WTC11 (cell line): ENCODE results near the gene TMEM62. TPM values are rescaled to one million over a fixed set of nuclear protein-coding genes. Genes with fewer than 3 reads are reported as not detected.

Source experiments
- ATAC-seq: fragments of 200-7000 bp; cut with Tn5 transposase; 2 replicates; pipeline ENCODE4 v1.10.0; 2021; ENCODE audit warnings: mild to moderate bottlenecking, moderate library complexity
- CTCF ChIA-PET: fragments of 300-600 bp; sonication (Branson Sonifier 250); formaldehyde crosslinking; loops from one replicate; lab custom pipeline; 2021; ENCODE audit warnings: antibody characterized with exemption; lab: Charles Lee
- POLR2A ChIA-PET: fragments of 350-600 bp; sonication (Branson Sonifier 250); formaldehyde crosslinking; loops from one replicate; lab custom pipeline; 2021; ENCODE audit warnings: antibody characterized with exemption; lab: Charles Lee
- DNase-seq: peaks from one replicate; pipeline ENCODE4 v3.0.0; 2021; ENCODE audit warnings: low spot score
- H3K27ac Mint-ChIP-seq: 2 replicates; pipeline ENCODE4 v1.8.0; 2021; ENCODE audit warnings: mixed read lengths
- H3K27me3 Mint-ChIP-seq: 2 replicates; pipeline ENCODE4 v1.8.0; 2021; ENCODE audit warnings: low read depth, mild to moderate bottlenecking, moderate library complexity, mixed read lengths
- H3K36me3 Mint-ChIP-seq: 2 replicates; pipeline ENCODE4 v1.8.0; 2021; ENCODE audit warnings: mixed read lengths
- H3K4me1 Mint-ChIP-seq: 2 replicates; pipeline ENCODE4 v1.8.0; 2022; ENCODE audit warnings: mixed read lengths
- H3K4me3 Mint-ChIP-seq: 2 replicates; pipeline ENCODE4 v1.8.0; 2021; ENCODE audit warnings: mild to moderate bottlenecking, moderate library complexity, mixed read lengths
- H3K9me3 Mint-ChIP-seq: 2 replicates; pipeline ENCODE4 v1.8.0; 2021; ENCODE audit warnings: mixed read lengths
- ATF1 ChIP-seq: sonication (generic); formaldehyde crosslinking; IDR thresholded peaks from 2 replicates; pipeline ENCODE4 v1.8.1; 2023; ENCODE audit warnings: mild to moderate bottlenecking, moderate library complexity, missing genetic modification reagents
- CREB1 ChIP-seq: sonication (generic); formaldehyde crosslinking; IDR thresholded peaks from 2 replicates; pipeline ENCODE4 v1.8.0; 2023; ENCODE audit warnings: mild to moderate bottlenecking, missing genetic modification reagents
- ELF4 ChIP-seq: sonication (generic); formaldehyde crosslinking; IDR thresholded peaks from 2 replicates; pipeline ENCODE4 v1.8.1; 2022; ENCODE audit warnings: low read depth, mild to moderate bottlenecking, moderate library complexity, missing genetic modification reagents
- ESRRA ChIP-seq: sonication (generic); formaldehyde crosslinking; IDR thresholded peaks from 2 replicates; pipeline ENCODE4 v1.8.1; 2022; ENCODE audit warnings: mild to moderate bottlenecking, missing genetic modification reagents, borderline replicate concordance
- ETV6 ChIP-seq: sonication (generic); formaldehyde crosslinking; IDR thresholded peaks from 2 replicates; pipeline ENCODE4 v1.8.1; 2022; ENCODE audit warnings: mild to moderate bottlenecking, missing genetic modification reagents
- GTF2I ChIP-seq: fragments of 250-450 bp; sonication (Bioruptor Pico); conservative IDR thresholded peaks from 2 replicates; pipeline ENCODE4 v1.4.0; 2021; ENCODE audit warnings: mild to moderate bottlenecking
- HMGA2 ChIP-seq: fragments of 250-450 bp; sonication (Bioruptor Pico); IDR thresholded peaks from 2 replicates; pipeline ENCODE4 v1.4.0; 2021; ENCODE audit warnings: mild to moderate bottlenecking, moderate library complexity
- IRF2 ChIP-seq: sonication (generic); formaldehyde crosslinking; IDR thresholded peaks from 2 replicates; pipeline ENCODE4 v1.8.0; 2022; ENCODE audit warnings: low read depth, missing genetic modification reagents, borderline replicate concordance
- JUN ChIP-seq: sonication (generic); formaldehyde crosslinking; IDR thresholded peaks from 2 replicates; pipeline ENCODE4 v1.8.0; 2023; ENCODE audit warnings: mild to moderate bottlenecking, missing genetic modification reagents
- SOX15 ChIP-seq: fragments of 250-450 bp; sonication (Bioruptor Pico); IDR thresholded peaks from 2 replicates; pipeline ENCODE4 v1.9.0; 2021; ENCODE audit warnings: mild to moderate bottlenecking
- TCF7 ChIP-seq: sonication (generic); formaldehyde crosslinking; IDR thresholded peaks from 2 replicates; pipeline ENCODE4 v1.8.0; 2022; ENCODE audit warnings: mild to moderate bottlenecking, low read depth, missing genetic modification reagents, moderate library complexity
- ZNF232 ChIP-seq: sonication (generic); formaldehyde crosslinking; IDR thresholded peaks from 2 replicates; pipeline ENCODE4 v1.8.0; 2022; ENCODE audit warnings: mild to moderate bottlenecking, missing genetic modification reagents
- ZNF263 ChIP-seq: sonication (generic); formaldehyde crosslinking; IDR thresholded peaks from 2 replicates; pipeline ENCODE4 v1.8.1; 2022; ENCODE audit warnings: low read depth, mild to moderate bottlenecking, moderate library complexity, missing genetic modification reagents
- ZNF416 ChIP-seq: fragments of 250-450 bp; sonication (Bioruptor Pico); IDR thresholded peaks from 2 replicates; pipeline ENCODE4 v1.9.0; 2021; ENCODE audit warnings: mild to moderate bottlenecking, inconsistent platforms
- ZNF671 ChIP-seq: fragments of 250-450 bp; sonication (Bioruptor Pico); IDR thresholded peaks from 2 replicates; pipeline ENCODE4 v1.8.0; 2021; ENCODE audit warnings: mild to moderate bottlenecking
- total RNA-seq: library from RNA; stranded (reverse); gene quantifications from 3 replicates; pipeline ENCODE4 v1.2.3, GENCODE V29; 2021
- TF ChIP-seq, protein P1 (sequence below): sonication (generic); formaldehyde crosslinking; conservative IDR thresholded peaks from 2 replicates; pipeline ENCODE4 v1.8.1; 2023; ENCODE audit warnings: mild to moderate bottlenecking, low read depth, missing genetic modification reagents, moderate library complexity
- TF ChIP-seq, protein P2 (sequence below): fragments of 250-450 bp; sonication (Bioruptor Pico); IDR thresholded peaks from 2 replicates; pipeline ENCODE4 v1.9.0; 2021; ENCODE audit warnings: mild to moderate bottlenecking, borderline replicate concordance
- TF ChIP-seq, protein P3 (sequence below): sonication (generic); formaldehyde crosslinking; IDR thresholded peaks from 2 replicates; pipeline ENCODE4 v1.8.0; 2022; ENCODE audit warnings: mild to moderate bottlenecking, missing genetic modification reagents

TMEM62 gene
- total RNA-seq, 1 experiment from 2014 or later: 5.6 TPM

DNA sequence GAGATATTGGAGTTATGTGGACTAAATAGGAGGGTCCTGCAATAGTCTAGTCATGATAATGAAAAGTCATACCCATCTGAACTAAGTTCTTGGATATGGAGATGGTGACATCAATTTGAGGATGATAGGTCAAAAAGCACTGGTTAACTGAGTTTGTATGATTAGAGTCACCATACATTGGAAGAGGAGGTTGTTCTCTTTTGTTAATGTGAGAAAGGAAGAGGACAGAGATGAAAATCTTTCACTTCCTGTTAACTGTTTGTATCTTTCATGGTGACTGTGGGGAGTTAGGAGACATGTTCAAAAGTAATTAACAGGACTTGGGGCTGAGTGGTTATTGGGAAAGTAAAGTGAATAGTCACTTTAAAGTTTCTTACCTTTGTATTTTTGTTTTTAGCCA is 11.1 kb downstream of the TMEM62 start:
- no peak for DNase-seq
- no peak for ATAC-seq
- Mint-ChIP-seq H3K27me3 (no peaks in the 10 kb centered on the region), H3K9me3 (peaks cover 9% of the 10 kb centered on the region), H3K36me3 (peaks cover 15% of the 10 kb centered on the region), H3K27ac (no peak overlapping the region), H3K4me1 (peaks cover 4% of the 10 kb centered on the region), H3K4me3 (no peak overlapping the region)
- POLR2A ChIA-PET: no interaction called here
- no peak for TF ChIP-seq CREB1 (CRISPR knock-in tag)
- TF ChIP-seq, protein P1, sequence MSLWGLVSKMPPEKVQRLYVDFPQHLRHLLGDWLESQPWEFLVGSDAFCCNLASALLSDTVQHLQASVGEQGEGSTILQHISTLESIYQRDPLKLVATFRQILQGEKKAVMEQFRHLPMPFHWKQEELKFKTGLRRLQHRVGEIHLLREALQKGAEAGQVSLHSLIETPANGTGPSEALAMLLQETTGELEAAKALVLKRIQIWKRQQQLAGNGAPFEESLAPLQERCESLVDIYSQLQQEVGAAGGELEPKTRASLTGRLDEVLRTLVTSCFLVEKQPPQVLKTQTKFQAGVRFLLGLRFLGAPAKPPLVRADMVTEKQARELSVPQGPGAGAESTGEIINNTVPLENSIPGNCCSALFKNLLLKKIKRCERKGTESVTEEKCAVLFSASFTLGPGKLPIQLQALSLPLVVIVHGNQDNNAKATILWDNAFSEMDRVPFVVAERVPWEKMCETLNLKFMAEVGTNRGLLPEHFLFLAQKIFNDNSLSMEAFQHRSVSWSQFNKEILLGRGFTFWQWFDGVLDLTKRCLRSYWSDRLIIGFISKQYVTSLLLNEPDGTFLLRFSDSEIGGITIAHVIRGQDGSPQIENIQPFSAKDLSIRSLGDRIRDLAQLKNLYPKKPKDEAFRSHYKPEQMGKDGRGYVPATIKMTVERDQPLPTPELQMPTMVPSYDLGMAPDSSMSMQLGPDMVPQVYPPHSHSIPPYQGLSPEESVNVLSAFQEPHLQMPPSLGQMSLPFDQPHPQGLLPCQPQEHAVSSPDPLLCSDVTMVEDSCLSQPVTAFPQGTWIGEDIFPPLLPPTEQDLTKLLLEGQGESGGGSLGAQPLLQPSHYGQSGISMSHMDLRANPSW: no peak
- no peak for TF ChIP-seq ATF1 (CRISPR knock-in tag)
- CTCF ChIA-PET: interaction anchor here (0.6 kb wide), 1 partner anchor 49 kb away, joined by 3 read pairs; no protein-coding TSS in a partner anchor

DNA sequence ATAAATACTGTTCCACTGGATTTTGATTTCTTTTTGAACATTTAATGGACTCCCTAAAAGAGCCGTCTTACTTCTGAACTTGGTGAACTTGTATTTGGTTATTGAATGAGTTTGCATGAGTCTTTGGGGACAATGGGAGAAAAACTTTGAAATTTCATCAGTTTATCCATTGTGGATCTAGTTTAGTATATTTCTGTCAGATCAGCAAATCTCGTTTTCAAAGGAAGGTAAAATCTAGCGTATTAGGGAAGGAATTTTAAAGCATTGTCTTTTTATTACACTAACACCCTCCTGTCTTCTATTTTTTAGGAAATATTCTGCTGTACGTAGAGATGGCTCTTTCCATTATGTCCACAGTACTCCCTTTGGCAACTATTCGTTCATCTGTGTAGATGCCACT is 12.8 kb downstream of the TMEM62 start:
- Mint-ChIP-seq H3K4me1 (peaks cover 6% of the 10 kb centered on the region), H3K36me3 (peaks cover 3% of the 10 kb centered on the region; the same call in 1 of the 2 replicates), H3K27me3 (no peaks in the 10 kb centered on the region), H3K9me3 (peaks cover 7% of the 10 kb centered on the region)
- CTCF ChIA-PET: no interaction called here
- ATAC-seq (no peak), DNase-seq (no peak)
- TF ChIP-seq HMGA2 (CRISPR knock-in tag) (no peak), ELF4 (CRISPR knock-in tag) (no peak), ZNF671 (CRISPR knock-in tag) (no peak), SOX15 (CRISPR knock-in tag) (no peak), TCF7 (CRISPR knock-in tag) (no peak), ESRRA (no peak), ZNF263 (CRISPR knock-in tag) (no peak), JUN (no peak), ZNF416 (CRISPR knock-in tag) (no peak), ZNF232 (CRISPR knock-in tag) (no peak), ETV6 (no peak), GTF2I (CRISPR knock-in tag) (no peak), IRF2 (CRISPR knock-in tag) (no peak)
- TF ChIP-seq, protein P2, sequence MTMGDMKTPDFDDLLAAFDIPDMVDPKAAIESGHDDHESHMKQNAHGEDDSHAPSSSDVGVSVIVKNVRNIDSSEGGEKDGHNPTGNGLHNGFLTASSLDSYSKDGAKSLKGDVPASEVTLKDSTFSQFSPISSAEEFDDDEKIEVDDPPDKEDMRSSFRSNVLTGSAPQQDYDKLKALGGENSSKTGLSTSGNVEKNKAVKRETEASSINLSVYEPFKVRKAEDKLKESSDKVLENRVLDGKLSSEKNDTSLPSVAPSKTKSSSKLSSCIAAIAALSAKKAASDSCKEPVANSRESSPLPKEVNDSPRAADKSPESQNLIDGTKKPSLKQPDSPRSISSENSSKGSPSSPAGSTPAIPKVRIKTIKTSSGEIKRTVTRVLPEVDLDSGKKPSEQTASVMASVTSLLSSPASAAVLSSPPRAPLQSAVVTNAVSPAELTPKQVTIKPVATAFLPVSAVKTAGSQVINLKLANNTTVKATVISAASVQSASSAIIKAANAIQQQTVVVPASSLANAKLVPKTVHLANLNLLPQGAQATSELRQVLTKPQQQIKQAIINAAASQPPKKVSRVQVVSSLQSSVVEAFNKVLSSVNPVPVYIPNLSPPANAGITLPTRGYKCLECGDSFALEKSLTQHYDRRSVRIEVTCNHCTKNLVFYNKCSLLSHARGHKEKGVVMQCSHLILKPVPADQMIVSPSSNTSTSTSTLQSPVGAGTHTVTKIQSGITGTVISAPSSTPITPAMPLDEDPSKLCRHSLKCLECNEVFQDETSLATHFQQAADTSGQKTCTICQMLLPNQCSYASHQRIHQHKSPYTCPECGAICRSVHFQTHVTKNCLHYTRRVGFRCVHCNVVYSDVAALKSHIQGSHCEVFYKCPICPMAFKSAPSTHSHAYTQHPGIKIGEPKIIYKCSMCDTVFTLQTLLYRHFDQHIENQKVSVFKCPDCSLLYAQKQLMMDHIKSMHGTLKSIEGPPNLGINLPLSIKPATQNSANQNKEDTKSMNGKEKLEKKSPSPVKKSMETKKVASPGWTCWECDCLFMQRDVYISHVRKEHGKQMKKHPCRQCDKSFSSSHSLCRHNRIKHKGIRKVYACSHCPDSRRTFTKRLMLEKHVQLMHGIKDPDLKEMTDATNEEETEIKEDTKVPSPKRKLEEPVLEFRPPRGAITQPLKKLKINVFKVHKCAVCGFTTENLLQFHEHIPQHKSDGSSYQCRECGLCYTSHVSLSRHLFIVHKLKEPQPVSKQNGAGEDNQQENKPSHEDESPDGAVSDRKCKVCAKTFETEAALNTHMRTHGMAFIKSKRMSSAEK (CRISPR knock-in tag): no peak
- TF ChIP-seq, protein P1: no peak
- TF ChIP-seq, protein P3, sequence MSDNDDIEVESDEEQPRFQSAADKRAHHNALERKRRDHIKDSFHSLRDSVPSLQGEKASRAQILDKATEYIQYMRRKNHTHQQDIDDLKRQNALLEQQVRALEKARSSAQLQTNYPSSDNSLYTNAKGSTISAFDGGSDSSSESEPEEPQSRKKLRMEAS (CRISPR knock-in tag): no peak
- TF ChIP-seq, all 79 proteins: peak for 0
- POLR2A ChIA-PET: no interaction called here
- no peak overlapping the region for H3K4me3 Mint-ChIP-seq
- H3K27ac Mint-ChIP-seq: no peak overlapping the region
